ENCODE data around the gene CYP51A1.
"Not testable (repeated sequence)": the region's sequence is repeated elsewhere in the genome, so short reads cannot be mapped to it uniquely, and the experiment has no call there.

The CYP51A1 gene

DNA sequence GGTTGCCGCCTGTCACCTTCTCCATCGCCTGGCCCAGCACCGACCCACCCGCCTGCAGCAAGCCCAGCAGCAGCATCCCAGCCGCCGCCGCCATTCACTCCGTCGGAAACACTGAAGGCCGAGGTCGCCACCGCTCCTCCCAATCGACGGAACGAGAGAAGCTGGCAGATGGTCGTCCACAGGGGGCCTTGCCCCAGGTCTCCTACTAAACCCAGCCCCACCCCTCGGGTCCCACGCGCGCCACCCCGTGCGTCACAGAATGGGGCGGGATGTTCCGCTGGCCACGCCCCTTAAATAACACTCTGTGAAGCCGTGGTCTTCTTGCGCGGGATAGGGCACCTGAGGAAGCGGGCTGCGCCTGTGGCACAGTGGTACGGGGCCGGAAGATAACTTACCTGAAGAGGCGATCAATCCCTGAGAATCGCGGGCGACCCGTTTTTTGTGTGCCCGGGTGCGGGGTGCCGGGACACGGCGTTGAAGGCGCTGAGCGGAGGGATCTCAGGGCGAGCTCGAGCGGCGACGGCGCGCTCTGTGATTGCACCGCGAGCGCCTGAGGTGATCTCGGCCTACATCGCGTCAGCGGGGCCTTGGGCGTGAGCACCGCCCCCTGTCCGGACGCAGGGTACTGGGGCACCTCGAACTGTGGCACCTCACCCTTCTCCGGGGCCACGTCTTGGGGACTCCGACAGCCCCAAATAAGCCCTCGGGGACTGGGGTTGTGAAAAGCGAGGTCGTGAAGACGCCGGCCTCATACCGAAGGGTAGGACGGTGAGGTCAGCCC, at the start of gene CYP51A1:
CYP51A1 (minus strand) TSS at position 207 of the 781 bp plus-strand sequence; CDS start at position 94, 113 bp downstream.
- DNase-seq (ENCODE audit: low spot score) = peak; percentile 95

DNA sequence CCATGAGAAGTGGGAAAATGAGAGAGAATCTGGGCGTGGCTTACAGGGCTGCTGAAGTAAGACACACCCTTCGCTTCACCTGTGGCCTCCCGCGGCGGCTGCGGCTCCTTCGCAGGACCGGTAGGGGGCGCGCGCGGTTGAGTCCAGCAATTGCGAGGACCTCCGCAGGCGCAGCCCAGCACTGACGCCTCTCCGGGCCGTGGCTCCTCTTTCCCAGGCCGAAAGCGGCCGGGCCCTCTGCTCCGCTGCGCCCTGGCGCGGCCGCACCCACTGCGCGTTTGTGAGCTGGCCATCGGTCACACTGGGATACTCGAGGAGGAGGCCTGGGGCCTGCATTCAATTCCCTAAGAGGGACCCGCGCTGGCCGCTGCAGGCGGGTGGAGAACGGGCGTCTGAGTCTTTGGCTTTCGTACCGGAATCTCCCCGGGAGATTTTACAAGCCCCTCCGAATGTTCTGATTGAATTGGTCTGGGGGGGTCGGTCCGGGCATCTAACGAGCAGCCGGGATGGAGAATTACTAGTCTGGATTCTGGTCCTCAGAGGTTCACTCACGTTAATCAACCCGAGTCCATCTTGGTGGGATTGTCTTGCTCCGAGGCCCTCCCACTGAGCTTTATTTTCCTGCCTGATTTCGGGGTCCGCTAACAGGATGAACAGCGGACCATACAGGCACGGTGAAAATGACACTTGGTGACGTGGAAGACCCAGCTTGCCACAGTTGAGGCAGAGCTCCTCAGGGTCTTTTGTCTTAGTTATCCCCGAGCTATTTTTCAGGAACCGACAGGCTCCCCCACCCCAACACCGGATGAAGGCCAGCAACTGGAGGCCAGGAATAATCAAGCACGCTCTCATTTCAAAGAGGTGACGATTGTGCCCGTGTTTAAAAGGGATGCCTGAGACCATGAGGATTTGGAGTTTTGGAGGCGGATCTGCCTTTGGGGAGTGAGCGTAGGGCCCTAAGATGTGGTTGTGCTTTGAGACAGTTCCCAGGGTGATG, 44.9 kb upstream of the CYP51A1 start, which contains the start of gene LRRD1:
LRRD1 (minus strand) TSS at position 215 of the 997 bp plus-strand sequence. CDS start 13,940 bp downstream, outside the sequence.
- peak; percentile 88 for DNase-seq (ENCODE audit: low spot score)

DNA sequence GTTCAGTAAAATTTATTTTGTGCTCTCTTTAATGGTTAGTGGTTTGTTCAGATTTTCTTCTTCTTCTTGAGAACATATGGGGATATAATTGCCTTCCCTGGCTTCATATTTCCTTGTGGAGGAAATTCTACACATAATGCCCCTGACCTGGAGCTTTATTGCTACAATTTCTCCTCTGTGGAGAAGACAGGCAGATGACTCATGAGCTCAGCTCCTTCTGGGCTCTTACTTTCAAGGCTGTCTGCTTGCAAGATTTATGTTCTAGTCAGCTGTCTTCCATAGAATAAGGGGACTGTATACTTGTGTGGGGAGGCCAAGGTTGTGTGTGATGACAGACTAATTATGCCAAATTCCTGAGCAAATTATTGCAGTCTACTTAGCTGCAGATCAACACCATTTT, 43.1 kb upstream of the CYP51A1 start:
- peak; percentile 7 for DNase-seq (ENCODE audit: low spot score)

DNA sequence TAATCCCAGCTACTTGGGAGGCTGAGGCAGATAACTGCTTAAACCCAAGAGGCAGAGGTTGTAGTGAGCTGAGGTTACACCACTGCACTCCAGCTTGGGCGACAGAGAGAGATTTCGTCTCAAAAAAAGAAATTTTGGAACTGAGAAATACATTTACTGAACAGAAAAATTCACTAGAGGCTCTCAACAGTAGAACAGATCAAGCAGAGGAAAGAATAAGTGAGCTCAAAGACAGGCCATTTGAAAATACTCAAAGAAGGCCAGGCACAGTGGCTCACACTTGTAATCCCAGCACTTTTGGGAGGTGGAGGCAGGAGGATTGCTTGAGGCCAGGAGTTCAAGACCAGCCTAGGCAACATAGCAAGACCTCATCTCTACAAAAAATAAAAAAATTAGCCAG, 35.3 kb upstream of the CYP51A1 start:
- not testable (repeated sequence) for DNase-seq (ENCODE audit: low spot score)

DNA sequence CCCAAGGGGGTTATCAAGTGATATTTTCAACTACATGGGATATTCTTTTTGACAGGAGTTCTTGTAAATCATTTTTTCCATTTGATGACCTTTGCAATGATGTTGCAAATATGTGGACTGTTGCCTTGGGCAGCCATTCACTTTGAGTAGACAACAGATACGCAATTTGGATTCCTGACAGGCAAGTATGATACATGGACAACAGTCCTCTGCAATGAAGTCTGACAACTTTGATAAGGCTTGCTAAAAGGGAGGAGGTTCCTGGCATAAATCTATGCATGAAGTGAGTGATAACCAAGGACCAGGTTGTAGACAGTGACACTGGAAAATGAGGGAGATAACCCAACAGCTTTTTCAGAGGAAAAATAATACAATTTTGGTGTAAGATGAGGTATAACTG, 27.0 kb upstream of the CYP51A1 start:
- no peak for DNase-seq (ENCODE audit: low spot score)

DNA sequence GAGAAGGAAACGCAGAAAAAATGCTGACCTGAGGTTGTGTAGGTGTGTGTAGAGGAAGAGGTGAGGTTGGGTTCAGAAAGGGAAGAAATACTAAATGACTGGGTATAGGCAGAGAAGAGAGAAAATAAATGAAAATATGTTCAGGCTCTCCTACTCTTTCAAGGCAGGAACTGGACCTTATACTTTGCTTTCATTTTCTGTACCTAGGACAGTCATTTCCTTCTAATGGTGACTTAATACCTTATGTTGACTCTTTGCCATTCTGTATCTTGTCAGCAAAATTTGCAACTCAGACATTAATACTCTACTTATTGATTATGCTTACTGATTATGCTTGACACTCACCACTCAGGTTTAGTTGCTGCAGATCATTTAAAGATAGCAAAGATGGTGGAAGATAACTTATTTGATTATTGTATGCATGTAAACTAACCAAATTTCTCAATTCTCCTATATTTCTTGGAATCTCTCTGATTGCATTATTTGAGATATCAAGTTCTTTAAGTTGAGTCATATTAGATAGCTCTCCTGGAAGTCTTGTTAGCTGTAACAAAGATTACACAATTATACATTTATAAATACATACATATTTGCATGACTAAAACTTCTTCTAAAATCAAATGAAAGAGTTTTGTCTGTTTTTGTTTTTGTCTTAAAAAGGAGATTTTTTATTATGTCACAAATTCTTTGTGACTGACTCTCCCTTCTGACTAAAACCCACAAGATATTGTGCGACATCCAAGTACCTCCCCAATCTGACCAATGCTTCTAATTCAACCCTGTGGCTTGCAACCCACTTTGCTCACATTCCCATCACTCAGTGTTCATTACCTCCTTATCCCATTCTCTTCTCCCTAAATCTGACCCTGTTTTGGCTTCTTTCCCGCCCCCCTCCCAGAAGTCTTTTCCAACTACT, 24.6 kb upstream of the CYP51A1 start:
- peak; percentile 92 for DNase-seq (ENCODE audit: low spot score)

DNA sequence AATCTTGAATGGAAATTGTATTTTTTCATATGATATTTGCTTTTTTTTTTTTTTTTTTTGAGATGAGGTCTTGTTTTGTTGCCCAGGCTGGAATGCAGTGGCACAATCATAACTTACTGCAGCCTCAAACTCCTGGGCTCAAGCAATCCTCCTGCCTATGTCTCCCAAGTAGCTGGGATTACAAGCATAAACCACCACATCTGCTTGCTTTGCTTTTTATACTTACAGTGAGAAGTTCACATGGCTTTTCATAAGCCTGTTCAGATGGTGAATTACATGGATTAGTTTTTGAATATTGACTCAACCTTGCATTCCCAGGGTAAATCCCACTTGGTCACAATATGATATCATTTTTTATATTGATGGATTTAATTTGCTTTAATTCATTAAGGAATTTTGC, 22.7 kb upstream of the CYP51A1 start:
- no peak for DNase-seq (ENCODE audit: low spot score)

DNA sequence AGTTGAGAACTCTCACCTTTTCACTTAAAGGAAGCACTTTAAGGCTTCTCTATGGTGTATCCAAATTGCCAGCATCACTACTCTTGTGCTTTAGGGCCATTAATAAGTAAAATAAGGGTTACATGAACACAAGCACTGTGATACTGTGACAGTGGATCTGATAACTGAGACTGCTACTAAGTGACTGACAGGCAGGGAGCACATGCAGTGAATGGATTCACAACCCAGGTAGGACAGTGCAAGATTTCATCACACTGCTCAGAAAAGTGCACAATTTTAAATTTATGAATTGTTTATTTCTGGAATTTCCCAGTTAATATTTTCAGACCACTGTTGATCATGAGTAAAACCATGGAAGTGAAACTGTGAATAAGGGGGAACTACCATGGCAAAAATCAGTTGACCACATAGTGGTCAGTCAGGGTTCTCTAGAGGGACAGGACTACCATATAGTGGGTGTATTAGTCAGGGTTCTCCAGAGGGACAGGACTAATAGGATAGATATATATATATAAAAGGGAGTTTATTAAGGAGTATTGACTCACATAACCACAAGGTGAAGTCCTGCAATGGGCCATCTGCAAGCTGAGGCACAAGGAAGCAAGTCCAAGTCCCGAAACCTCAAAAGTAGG, 20.9 kb upstream of the CYP51A1 start:
- DNase-seq (ENCODE audit: low spot score) = no peak

DNA sequence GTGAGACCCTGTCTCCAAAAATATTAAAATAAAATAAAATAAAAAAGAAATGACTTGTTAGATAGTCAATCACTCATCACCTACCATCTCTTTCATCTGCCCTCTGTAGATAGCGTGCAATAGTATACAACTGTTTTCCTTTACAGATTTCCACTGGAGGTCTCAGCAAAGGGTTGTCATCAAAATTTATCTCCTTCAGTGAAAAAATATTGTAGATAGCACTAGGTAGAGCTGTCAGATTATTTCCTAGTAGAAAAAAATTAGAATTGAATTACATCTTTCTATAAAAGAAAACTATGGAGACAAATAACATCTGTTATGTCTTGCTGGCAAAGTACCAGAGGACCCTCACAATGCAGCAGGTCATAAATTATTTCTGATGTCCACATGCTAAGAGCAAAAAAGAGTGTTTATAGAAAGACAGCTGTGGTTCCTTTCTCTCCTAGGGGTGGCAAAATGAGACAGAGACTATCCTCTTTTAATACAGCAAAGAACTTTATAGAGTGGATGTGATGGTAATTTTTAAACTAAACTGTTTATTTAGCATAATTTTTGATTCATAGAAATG, 16.3 kb upstream of the CYP51A1 start:
- no peak for DNase-seq (ENCODE audit: low spot score)

DNA sequence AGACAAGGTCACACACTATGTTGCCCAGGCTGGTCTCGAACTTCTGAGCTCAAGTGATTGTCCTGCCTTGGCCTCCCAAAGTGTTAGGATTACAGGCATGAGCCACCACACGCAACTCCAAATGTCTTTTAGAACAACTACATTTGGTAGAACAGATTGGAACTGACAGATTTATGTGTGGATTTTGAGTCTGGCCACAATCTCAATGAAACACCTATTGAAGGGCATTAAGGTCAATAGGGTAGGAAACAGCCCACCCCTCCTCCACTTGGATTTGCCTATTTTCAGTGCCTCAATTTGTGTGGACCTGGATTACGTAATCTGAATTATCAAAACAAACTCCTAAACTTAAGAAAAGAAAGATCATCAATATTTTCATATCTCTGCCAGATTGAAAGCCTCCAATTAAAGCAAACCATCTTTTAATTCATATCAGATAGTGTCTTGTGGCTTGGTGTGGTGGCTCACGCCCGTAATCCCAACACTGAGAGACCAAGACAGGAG, 15.5 kb upstream of the CYP51A1 start:
- DNase-seq (ENCODE audit: low spot score) = no peak

DNA sequence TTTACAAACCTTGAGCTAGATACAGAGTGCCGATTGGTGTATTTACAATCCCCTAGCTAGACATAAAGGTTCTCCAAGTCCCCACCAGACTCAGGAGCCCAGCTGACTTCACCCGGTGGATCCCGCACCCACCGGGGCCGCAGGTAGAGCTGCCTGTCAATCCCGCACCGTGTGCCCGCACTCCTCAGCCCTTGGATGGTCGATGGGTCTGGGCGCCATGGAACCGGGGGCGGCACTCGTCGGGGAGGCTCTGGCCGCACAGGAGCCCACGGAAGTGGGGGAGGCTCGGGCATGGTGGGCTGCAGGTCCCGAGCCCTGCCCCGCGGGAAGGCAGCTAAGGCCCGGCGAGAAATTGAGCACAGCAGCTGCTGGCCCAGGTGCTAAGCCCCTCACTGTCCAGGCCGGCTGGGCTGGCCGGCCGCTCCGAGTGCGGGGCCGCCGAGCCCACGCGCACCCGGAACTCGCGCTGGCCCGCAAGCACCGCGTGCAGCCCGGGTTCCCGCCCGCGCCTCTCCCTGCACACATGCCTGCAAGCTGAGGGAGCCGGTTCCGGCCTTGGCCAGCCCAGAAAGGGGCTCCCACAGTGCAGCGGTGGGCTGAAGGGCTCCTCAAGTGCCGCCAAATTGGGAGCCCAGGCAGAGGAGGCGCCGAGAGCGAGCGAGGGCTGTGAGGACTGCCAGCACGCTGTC, 9.1 kb upstream of the CYP51A1 start:
- DNase-seq (ENCODE audit: low spot score) = not testable (repeated sequence)

DNA sequence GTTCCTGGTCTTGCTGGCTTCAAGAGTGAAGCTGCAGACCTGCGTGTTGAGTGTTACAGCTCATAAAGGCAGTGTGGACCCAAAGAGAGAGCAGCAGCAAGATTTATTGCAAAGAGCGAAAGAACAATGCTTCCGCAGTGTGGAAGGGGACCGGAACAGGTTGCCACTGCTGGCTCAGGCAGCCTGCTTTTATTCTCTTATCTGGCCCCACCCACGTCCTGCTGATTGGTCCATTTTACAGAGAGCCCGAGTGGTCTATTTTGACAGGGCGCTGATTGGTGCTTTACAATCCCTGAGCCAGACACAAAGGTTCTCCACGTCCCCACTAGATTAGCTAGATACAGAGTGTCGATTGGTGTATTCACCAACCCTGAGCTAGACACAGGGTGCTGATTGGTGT, 8.5 kb upstream of the CYP51A1 start:
- not testable (repeated sequence) for DNase-seq (ENCODE audit: low spot score)

DNA sequence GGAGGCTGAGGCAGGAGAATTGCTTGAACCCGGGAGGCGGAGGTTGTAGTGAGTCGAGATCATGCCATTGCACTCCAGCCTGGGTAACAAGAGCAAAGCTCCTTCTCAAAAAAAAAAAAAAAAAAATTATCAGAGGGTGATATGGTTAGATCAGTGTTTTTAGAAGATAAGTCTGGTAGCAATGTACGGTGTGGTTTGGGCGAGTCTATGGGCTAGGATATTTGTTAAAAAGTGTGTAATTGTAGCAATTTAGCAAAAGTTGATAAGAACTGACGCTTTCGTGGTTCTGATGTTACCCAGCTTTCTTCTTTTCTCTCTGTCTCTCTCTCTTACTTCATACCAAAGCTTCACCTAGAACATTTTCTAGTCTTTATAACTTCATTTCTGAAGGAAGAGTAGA, 6.9 kb upstream of the CYP51A1 start:
- no peak for DNase-seq (ENCODE audit: low spot score)

DNA sequence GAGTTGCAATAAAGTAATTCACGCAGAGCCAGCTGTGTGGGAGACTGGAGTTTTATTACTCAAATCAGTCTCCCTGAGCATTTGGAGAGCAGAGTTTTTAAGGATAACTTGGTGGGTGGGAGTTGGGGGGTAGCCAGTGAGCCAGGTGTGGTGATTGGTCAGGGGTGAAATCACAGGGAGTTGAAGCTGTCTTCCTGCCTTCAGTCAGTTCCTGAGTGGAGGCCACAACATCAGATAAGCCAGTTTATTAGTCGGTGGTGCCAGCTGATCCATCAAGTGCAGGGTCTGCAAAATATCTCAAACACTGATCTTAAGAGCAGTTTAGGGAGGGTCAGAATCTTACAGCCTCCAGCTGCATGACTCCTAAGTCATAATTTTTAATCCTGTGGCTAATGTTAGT, 3.3 kb upstream of the CYP51A1 start:
- DNase-seq (ENCODE audit: low spot score) = no peak

DNA sequence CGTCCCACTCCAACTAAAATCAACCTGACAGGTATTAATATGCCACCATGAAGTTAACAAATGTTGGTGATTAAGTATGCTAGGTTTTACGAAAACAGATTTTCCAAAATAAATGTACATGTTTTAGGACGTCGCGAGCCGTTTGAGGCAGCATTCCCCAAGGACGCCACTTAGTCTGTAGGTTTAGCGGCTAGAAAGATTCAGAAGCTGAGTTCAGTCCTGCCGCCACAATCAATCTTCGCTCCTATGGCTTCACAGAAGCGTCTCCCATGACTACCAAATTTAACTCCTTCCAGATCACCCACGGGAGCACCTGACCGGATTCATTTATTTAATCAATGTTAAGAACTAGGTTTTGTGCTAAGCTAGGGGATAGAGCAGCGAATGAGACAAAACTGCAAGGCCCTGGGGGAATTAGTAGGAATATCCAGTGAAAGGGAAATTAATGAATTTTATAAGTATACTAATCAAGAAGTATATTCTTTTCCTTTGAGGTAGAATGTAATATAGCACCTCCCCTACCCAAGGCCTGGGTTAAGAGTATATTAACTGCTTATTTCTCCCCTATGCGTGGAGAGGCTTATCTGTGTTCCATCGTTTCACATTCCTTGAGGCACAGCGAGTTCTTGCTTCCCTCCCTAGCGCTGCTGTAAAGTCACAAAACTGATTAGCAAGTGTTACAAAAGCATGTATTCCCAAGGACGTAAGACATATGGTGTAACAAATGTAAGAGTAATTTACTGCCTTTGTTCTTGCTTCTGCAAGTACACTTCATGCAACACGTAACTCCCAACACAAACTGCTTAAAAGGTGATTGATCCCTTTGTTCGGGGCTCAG, 994 bp upstream of the CYP51A1 start:
- DNase-seq (ENCODE audit: low spot score) = peak; percentile 4

DNA sequence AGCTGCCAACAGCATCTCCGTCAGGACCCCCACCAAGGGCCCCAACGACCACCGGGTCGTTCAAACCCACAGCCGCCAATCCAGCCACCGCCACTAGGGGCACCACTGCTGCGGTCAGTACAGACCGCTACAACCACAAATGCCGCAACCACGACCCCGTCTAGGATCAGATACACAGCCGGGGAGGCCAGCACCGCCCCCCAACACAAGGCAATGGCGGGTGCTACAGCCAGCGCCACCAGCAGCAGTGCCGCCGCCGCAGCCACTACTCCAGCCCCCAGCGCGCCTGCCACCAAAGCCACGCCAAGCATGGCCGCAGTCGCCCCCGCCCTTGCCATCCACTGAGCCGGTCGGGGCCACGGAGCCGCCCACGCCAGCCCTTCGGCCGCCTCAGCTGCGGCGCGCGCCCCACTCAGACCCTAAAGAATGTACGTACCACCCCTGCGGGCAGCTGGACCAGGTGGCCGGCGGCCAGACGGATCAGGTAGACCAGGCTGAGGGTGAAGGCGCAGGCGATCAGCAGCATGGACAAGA, 473 bp downstream of the CYP51A1 start:
- peak; percentile 59 for DNase-seq (ENCODE audit: low spot score)

DNA sequence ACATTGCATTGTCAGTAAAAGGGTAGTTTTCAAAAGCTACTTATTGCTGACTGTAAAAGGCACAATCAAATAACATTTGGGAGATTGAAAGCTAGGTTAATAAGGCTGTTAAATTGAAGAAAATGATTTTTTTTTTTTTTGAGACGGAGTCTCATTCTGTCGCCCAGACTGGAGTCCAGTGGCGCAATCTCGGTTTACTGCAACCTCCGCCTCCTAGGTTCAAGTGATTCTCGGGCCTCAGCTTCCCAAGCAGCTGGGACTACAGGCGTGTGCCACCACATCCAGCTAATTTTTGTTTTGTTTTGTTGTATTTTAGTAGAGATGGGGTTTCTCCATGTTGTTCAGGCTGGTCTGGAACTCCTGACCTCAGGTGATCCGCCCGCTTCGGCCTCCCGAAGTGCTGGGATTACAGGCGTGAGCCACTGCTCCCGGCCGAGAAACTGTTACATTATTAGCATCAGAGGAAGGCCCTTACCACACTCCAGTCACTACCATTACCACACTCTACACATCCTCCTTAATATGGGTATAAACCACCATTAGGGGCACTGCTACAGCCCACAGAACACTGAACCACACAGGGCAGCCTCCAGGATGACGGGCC, 1.0 kb downstream of the CYP51A1 start:
- DNase-seq (ENCODE audit: low spot score) = no peak

DNA sequence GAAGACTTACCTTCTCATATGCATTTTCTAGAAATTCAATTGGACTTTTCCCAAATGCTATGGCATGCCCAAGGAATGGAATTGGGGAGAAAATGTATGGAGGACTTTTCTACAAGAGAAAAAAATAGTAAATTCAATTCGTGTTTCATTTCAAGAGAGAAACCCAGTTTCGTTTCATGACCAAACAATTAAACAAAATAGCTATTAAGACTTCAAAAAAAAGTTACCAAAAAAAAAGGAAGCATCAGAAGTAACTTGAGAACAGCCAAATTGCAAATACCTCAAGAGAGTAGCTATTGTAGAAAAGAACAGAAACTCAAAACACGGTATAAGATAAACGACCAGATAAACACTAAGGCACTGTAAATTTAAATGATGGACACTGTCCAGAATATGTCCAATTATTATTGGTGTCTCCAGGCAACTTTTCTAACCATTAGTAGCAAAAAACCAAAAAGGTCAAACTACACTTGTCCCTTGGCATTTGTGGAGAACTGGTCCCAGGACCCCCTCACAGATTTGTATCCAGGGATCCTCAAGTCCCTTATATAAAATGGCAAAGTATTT, 2.4 kb downstream of the CYP51A1 start:
- no peak for DNase-seq (ENCODE audit: low spot score)

Measured in AG08395 (cell line).